ENCODE data around the gene PARP11.

- TF ChIP-seq POLR2A (IDR thresholded peaks at IDR 0.05), result no peak
- no peak for TF ChIP-seq EP300 (IDR thresholded peaks at IDR 0.05)
- TF ChIP-seq CTCF (IDR thresholded peaks at IDR 0.05), result no peak
Measured at GRCh38 chr12:3881281-3881950, 8.2 kb upstream of the PARP11 start.
